ENCODE data around the gene ELF4. TPM values are rescaled to one million over a fixed set of nuclear protein-coding genes. Genes with fewer than 3 reads are reported as not detected.

Gene ELF4
- total and polyA plus RNA-seq, 4 experiments from 2014 or later, result 7.4 to 31.3 (median 24.2) TPM

DNA sequence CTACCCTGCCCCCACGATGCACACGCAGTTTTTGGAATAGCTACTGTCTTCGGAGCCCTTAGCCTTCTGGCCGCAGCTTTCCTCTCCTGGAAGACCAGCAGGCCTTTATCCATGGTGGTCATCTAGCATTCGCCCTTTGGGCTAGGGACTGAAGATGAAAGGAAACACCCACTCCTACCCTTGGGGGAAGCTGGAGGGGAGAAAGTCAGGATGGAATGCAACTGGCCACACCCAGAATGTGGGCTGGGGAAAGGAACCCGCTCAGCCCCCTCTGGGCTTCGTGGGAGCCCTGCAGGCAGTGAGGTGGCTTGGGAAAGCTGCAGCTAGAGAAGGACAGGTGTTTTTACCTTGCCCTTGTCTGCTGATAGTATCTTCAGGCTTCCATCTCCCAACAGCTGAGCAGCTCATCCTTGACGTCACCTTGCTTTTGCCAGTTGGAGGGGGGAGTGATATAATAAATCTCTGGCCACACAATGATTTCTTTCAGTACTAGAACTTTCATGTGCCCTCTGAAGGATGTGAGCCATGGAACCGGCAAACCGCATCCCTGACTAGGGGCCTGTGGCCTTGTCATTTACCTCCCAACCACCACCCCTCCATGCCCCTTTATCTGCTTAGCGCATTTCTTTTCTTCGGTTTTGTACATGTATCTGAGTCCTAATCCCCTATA is 59.0 kb downstream of the ELF4 start:
- H3K4me3 Mint-ChIP-seq, result no peak overlapping the region
- CTCF ChIA-PET (ENCODE audit: partially characterized antibody), result no interaction called here
- H3K9me3 Mint-ChIP-seq, result no peaks in the 10 kb centered on the region
- Histone ChIP-seq H3K27me3 (ENCODE audit: insufficient read depth, low read length) (no peaks in the 10 kb centered on the region), H3K27ac (ENCODE audit: low read depth, low read length) (no peak overlapping the region), H3K9me3 (ENCODE audit: control insufficient read depth in 1 of 2, low read length in 2 of 2) (no peaks in the 10 kb centered on the region), H3K36me3 (ENCODE audit: insufficient read depth, low read length) (peaks cover 5% of the 10 kb centered on the region), H3K4me1 (ENCODE audit: insufficient read depth, low read length) (no peaks in the 10 kb centered on the region), H3K4me3 (ENCODE audit: low read length in 2 of 2) (no peak overlapping the region)
- peaks cover 13 to 27% of the 10 kb centered on the region in 2 donors for H3K36me3 Mint-ChIP-seq
- H3K27me3 Mint-ChIP-seq, result no peaks in the 10 kb centered on the region
- intact Hi-C loops (cut with micrococcal nuclease), result no loop called here
- no peak for DNase-seq
- H3K4me1 Mint-ChIP-seq, result no peaks in the 10 kb centered on the region
- POLR2A ChIA-PET (ENCODE audit: partially characterized antibody), result no interaction called here
- no peak overlapping the region for H3K27ac Mint-ChIP-seq

DNA sequence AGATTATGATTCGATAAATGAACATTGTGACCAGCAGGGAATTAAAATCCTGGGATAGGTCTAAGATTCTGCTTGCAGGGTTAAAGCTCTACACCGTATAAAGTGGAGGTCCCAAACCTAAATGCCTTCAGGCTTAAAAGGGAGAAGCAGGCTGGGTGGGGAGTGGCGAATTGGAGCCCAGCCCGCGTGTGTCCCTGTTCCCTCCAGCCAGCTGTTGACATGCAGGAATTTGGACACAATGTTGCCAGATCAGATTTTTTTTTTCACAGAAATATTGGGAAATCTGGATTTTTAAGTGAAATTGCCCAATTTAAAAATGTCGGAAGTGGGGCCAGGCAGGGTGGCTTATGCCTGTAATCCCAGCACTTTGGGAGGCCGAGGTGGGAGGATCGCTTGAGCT is 60.5 kb downstream of the ELF4 start:
- no peak for DNase-seq
- Mint-ChIP-seq H3K4me3 (no peak overlapping the region), H3K27ac (no peak overlapping the region), H3K4me1 (no peaks in the 10 kb centered on the region), H3K9me3 (no peaks in the 10 kb centered on the region), H3K27me3 (no peaks in the 10 kb centered on the region), H3K36me3 (peaks cover 14 to 28% of the 10 kb centered on the region in 2 donors)
- ChIA-PET POLR2A (ENCODE audit: partially characterized antibody) (no interaction called here), CTCF (ENCODE audit: partially characterized antibody) (interaction anchor here (0.8 kb wide), 2 partner anchors 9 to 11 kb away, joined by 3 to 4 read pairs; no protein-coding TSS in a partner anchor)
- Histone ChIP-seq H3K36me3 (ENCODE audit: insufficient read depth, low read length) (peaks cover 5% of the 10 kb centered on the region), H3K27ac (ENCODE audit: low read depth, low read length) (no peak overlapping the region), H3K27me3 (ENCODE audit: insufficient read depth, low read length) (no peaks in the 10 kb centered on the region), H3K4me1 (ENCODE audit: insufficient read depth, low read length) (no peaks in the 10 kb centered on the region), H3K9me3 (ENCODE audit: control insufficient read depth in 1 of 2, low read length in 2 of 2) (no peaks in the 10 kb centered on the region), H3K4me3 (ENCODE audit: low read length in 2 of 2) (no peak overlapping the region)
- intact Hi-C loops (cut with micrococcal nuclease), result no loop called here

DNA sequence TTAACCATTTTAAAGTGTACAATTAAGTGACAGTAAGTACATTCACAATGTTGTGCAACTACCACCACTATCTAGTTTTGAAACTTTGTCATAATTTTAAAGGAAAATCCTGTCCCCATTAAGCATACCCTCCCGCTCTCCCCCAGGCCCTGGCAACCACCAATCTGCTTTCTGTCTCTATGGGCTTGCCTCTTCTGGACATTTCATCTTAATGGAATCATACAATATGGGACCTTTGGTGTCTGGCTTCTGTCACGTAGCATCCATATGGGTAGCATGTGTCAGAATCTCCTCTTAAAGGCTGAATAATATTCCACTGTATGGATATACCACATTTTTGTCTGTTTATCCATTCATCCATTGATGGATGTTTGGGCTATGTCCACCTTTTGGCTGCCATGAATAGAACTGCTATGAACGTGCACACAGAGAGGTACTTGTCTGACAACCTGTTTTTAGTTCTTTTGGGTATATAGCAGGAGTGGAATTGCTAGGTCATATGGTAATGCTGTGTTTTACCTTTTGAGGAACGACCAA is 61.5 kb downstream of the ELF4 start:
- POLR2A ChIA-PET (ENCODE audit: partially characterized antibody), result no interaction called here
- no peaks in the 10 kb centered on the region for H3K27me3 Mint-ChIP-seq

DNA sequence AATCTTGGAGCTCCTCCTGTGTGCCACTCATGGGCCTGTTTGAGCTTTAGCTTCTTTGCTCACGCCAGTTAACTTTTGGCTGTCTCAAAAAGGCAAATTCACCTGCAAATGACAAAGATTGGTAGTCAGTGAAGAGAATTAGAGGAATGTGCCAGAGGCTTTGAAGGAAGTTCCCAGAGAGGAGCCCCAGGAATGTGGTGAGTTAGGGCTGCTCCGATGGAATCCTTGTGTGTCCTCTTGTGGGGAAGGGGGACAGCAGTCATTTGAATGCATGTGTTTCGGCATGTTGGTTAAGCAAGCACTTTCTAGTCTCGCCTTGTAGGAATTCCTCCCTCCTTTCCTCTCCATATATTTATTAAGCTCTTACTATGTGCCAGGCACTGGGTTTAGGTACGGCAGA is 62.9 kb downstream of the ELF4 start:
- CTCF ChIA-PET (ENCODE audit: partially characterized antibody), result interaction anchor here (1.1 to 1.3 kb wide), 2 partner anchors 13 to 122 kb away, joined by 3 to 4 read pairs; no protein-coding TSS in a partner anchor
- H3K9me3 ChIP-seq (ENCODE audit: control insufficient read depth in 1 of 2, low read length in 2 of 2), result no peaks in the 10 kb centered on the region
- H3K4me1 ChIP-seq (ENCODE audit: insufficient read depth, low read length), result no peaks in the 10 kb centered on the region
- H3K27ac ChIP-seq (ENCODE audit: low read depth, low read length), result no peak overlapping the region
- Mint-ChIP-seq H3K4me3 (no peak overlapping the region), H3K4me1 (no peaks in the 10 kb centered on the region), H3K27me3 (no peaks in the 10 kb centered on the region), H3K27ac (no peak overlapping the region), H3K36me3 (peaks cover 16 to 24% of the 10 kb centered on the region in 2 donors), H3K9me3 (no peaks in the 10 kb centered on the region)
- H3K27me3 ChIP-seq (ENCODE audit: insufficient read depth, low read length), result no peaks in the 10 kb centered on the region
- intact Hi-C loops (cut with micrococcal nuclease), result no loop called here
- POLR2A ChIA-PET (ENCODE audit: partially characterized antibody), result no interaction called here
- H3K4me3 ChIP-seq (ENCODE audit: low read length in 2 of 2), result no peak overlapping the region
- no peak for DNase-seq
- peaks cover 5% of the 10 kb centered on the region for H3K36me3 ChIP-seq (ENCODE audit: insufficient read depth, low read length)

More for the DNA sequence above, 61.5 kb downstream of the ELF4 start:
- DNase-seq, result no peak
- intact Hi-C loops (cut with micrococcal nuclease), result no loop called here
- H3K27ac ChIP-seq (ENCODE audit: low read depth, low read length), result no peak overlapping the region
- H3K4me3 Mint-ChIP-seq, result no peak overlapping the region
- H3K27me3 ChIP-seq (ENCODE audit: insufficient read depth, low read length), result no peaks in the 10 kb centered on the region
- H3K27ac Mint-ChIP-seq, result no peak overlapping the region
- H3K36me3 Mint-ChIP-seq, result peaks cover 16 to 26% of the 10 kb centered on the region in 2 donors
- H3K4me1 ChIP-seq (ENCODE audit: insufficient read depth, low read length), result no peaks in the 10 kb centered on the region
- no peaks in the 10 kb centered on the region for H3K9me3 Mint-ChIP-seq
- no peak overlapping the region for H3K4me3 ChIP-seq (ENCODE audit: low read length in 2 of 2)
- no peaks in the 10 kb centered on the region for H3K9me3 ChIP-seq (ENCODE audit: control insufficient read depth in 1 of 2, low read length in 2 of 2)
- H3K4me1 Mint-ChIP-seq, result no peaks in the 10 kb centered on the region
- CTCF ChIA-PET (ENCODE audit: partially characterized antibody), result interaction anchor here (1.1 to 1.2 kb wide), 2 partner anchors 12 to 407 kb away, joined by 3 to 4 read pairs; no protein-coding TSS in a partner anchor
- peaks cover 5% of the 10 kb centered on the region for H3K36me3 ChIP-seq (ENCODE audit: insufficient read depth, low read length)

DNA sequence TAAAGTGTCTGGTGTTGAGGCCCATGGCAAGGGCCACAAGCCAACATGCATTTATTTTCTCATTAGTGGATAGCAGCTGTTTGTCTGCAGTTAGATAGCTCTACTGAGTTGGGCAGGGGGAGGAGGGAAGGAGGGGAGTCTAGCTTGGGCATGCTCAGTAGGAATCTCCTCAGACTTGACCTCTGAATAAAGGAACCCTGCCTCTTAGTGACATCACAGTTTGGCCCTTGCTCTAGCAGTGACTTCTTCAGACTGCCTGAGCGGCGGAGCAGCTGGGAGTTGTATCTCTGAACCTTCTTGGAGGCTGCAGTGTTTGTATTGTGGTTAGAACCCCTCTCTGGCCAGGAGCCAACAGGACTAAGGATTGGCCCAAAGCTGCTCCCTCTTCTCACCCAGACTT is 70.5 kb downstream of the ELF4 start:
- Mint-ChIP-seq H3K27ac (no peak overlapping the region), H3K9me3 (no peaks in the 10 kb centered on the region), H3K4me1 (no peaks in the 10 kb centered on the region), H3K36me3 (peaks cover 2 to 22% of the 10 kb centered on the region in 2 donors), H3K4me3 (no peak overlapping the region), H3K27me3 (no peaks in the 10 kb centered on the region)
- DNase-seq, result no peak
- Histone ChIP-seq H3K4me3 (ENCODE audit: low read length in 2 of 2) (no peak overlapping the region), H3K9me3 (ENCODE audit: control insufficient read depth in 1 of 2, low read length in 2 of 2) (no peaks in the 10 kb centered on the region), H3K36me3 (ENCODE audit: insufficient read depth, low read length) (peaks cover 4% of the 10 kb centered on the region), H3K4me1 (ENCODE audit: insufficient read depth, low read length) (no peaks in the 10 kb centered on the region), H3K27ac (ENCODE audit: low read depth, low read length) (no peak overlapping the region), H3K27me3 (ENCODE audit: insufficient read depth, low read length) (no peaks in the 10 kb centered on the region)
- CTCF ChIA-PET (ENCODE audit: partially characterized antibody), result interaction anchor here (0.8 to 4.0 kb wide), 3 partner anchors 12 to 402 kb away, joined by 4 to 20 read pairs (median 4); no protein-coding TSS in a partner anchor
- POLR2A ChIA-PET (ENCODE audit: partially characterized antibody), result interaction anchor here (1.3 kb wide), 1 partner anchor 78 kb away, joined by 3 read pairs; no protein-coding TSS in a partner anchor
- intact Hi-C loops (cut with micrococcal nuclease), result no loop called here

DNA sequence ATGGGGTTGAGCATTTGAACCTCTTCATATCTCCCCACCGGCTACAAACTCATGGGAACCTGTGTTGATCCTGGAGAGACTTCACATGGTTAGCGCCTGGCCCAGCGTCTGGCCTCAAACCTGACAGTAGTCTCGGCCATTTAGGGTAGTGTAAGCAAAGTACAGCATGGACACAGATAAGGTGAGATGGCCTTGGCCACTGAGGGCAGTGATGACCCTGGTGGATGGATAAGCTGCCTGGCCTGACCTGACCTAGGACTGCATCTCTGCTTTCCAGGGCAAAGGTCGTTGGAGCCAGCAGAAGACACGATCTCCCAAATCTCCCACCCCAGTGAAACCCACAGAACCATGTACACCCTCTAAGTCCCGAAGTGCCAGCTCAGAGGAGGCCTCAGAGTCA is 76.1 kb downstream of the ELF4 start:
- no peak for DNase-seq
- CTCF ChIA-PET (ENCODE audit: partially characterized antibody), result interaction anchor here (1.2 to 2.3 kb wide), 2 partner anchors 27 to 108 kb away, joined by 6 to 7 read pairs; no protein-coding TSS in a partner anchor
- Histone ChIP-seq H3K27me3 (ENCODE audit: insufficient read depth, low read length) (no peaks in the 10 kb centered on the region), H3K36me3 (ENCODE audit: insufficient read depth, low read length) (peaks cover 4% of the 10 kb centered on the region), H3K27ac (ENCODE audit: low read depth, low read length) (no peak overlapping the region), H3K4me3 (ENCODE audit: low read length in 2 of 2) (no peak overlapping the region), H3K9me3 (ENCODE audit: control insufficient read depth in 1 of 2, low read length in 2 of 2) (no peaks in the 10 kb centered on the region), H3K4me1 (ENCODE audit: insufficient read depth, low read length) (no peaks in the 10 kb centered on the region)
- intact Hi-C loops (cut with micrococcal nuclease), result no loop called here
- Mint-ChIP-seq H3K4me1 (peaks cover 0 to 2% (median 0%) of the 10 kb centered on the region in 4 donors), H3K4me3 (no peak overlapping the region), H3K27me3 (no peaks in the 10 kb centered on the region), H3K27ac (no peak overlapping the region), H3K36me3 (peaks cover 6 to 22% of the 10 kb centered on the region in 2 donors), H3K9me3 (no peaks in the 10 kb centered on the region)
- POLR2A ChIA-PET (ENCODE audit: partially characterized antibody), result interaction anchor here (0.7 kb wide), 2 partner anchors 12 to 240 kb away, joined by 3 read pairs; no protein-coding TSS in a partner anchor

DNA sequence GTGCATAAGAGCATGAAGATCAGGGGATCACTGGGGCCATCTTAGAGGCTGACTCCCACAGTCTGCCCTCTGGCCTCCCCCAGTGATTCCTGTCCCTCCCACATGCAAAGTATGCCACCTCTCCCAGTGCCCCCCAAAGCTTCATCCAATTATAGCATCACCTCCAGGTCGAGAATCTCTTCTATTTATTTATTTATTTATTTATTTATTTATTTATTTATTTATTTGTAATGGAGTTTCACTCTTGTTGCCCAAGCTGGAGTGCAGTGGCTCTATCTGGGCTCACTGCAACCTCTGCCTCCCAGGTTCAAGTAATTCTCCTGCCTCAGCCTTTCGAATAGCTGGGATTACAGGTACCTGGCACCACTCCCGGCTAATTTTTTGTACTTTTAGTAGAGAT is 77.7 kb downstream of the ELF4 start:
- CTCF ChIA-PET (ENCODE audit: partially characterized antibody), result interaction anchor here (2.2 kb wide), 1 partner anchor 107 kb away, joined by 12 read pairs; no protein-coding TSS in a partner anchor

More for the DNA sequence above, 77.7 kb downstream of the ELF4 start:
- H3K27me3 ChIP-seq (ENCODE audit: insufficient read depth, low read length), result no peaks in the 10 kb centered on the region
- H3K27me3 Mint-ChIP-seq, result no peaks in the 10 kb centered on the region
- peaks cover 0 to 2% (median under 1%) of the 10 kb centered on the region in 4 donors for H3K4me1 Mint-ChIP-seq
- no peak overlapping the region for H3K27ac Mint-ChIP-seq
- intact Hi-C loops (cut with micrococcal nuclease), result no loop called here
- H3K4me3 ChIP-seq (ENCODE audit: low read length in 2 of 2), result no peak overlapping the region
- H3K36me3 ChIP-seq (ENCODE audit: insufficient read depth, low read length), result no peaks in the 10 kb centered on the region
- H3K4me1 ChIP-seq (ENCODE audit: insufficient read depth, low read length), result no peaks in the 10 kb centered on the region
- no peak for DNase-seq
- H3K9me3 Mint-ChIP-seq, result no peaks in the 10 kb centered on the region
- H3K4me3 Mint-ChIP-seq, result no peak overlapping the region
- POLR2A ChIA-PET (ENCODE audit: partially characterized antibody), result no interaction called here
- H3K27ac ChIP-seq (ENCODE audit: low read depth, low read length), result no peak overlapping the region
- peaks cover 9 to 24% of the 10 kb centered on the region in 2 donors for H3K36me3 Mint-ChIP-seq
- no peaks in the 10 kb centered on the region for H3K9me3 ChIP-seq (ENCODE audit: control insufficient read depth in 1 of 2, low read length in 2 of 2)

All from CD4-positive, alpha-beta memory T cell (primary cell).